ENCODE data around the gene MAGI2.
"Not testable (repeated sequence)": the region's sequence is repeated elsewhere in the genome, so short reads cannot be mapped to it uniquely, and the experiment has no call there.

DNA sequence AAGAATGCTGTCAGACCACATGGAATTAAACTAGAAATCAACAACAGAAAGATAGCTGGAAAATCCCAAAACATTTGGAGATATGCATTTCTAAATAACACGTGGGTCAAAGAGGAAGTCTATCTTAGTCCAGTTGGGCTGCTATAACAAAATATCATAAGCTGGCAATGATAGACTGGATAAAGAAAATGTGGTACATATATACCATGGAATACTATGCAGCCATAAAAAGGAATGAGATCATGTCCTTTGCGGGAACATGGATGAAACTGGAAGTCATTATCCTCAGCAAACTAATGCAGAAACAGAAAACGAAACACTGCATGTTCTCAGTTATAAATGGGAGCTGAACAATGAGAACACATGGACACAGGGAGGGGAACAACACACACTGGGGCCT lies 1454.3 kb downstream of the MAGI2 start:
- TF ChIP-seq, protein P1, sequence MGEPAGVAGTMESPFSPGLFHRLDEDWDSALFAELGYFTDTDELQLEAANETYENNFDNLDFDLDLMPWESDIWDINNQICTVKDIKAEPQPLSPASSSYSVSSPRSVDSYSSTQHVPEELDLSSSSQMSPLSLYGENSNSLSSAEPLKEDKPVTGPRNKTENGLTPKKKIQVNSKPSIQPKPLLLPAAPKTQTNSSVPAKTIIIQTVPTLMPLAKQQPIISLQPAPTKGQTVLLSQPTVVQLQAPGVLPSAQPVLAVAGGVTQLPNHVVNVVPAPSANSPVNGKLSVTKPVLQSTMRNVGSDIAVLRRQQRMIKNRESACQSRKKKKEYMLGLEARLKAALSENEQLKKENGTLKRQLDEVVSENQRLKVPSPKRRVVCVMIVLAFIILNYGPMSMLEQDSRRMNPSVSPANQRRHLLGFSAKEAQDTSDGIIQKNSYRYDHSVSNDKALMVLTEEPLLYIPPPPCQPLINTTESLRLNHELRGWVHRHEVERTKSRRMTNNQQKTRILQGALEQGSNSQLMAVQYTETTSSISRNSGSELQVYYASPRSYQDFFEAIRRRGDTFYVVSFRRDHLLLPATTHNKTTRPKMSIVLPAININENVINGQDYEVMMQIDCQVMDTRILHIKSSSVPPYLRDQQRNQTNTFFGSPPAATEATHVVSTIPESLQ (CRISPR knock-in tag; conservative IDR thresholded peaks at IDR 0.05): not testable (repeated sequence)
- TF ChIP-seq, protein P2, sequence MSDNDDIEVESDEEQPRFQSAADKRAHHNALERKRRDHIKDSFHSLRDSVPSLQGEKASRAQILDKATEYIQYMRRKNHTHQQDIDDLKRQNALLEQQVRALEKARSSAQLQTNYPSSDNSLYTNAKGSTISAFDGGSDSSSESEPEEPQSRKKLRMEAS (IDR thresholded peaks at IDR 0.05): not testable (repeated sequence)
- TF ChIP-seq HNRNPK (IDR thresholded peaks at IDR 0.05; ENCODE audit: low read depth, low read length, poor library complexity, severe bottlenecking): not testable (repeated sequence)
